Measurements from ENCODE around the gene TDRD7.

DNA sequence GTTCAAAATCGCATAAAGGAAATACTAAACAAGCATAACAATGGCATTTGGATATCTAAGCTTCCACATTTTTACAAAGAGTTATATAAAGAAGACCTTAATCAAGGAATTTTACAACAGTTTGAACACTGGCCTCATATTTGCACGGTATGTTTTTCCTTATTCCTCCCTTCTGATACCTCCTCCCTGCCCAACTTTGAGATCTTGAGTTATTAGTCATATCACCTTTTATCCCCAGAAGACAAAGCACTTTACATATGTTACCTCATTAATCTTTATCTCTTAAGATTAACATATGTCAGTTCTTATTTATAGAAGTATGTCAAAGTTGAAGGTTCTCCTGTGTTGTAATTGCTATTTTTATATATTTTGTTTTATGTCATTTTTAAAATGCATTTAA, 29.8 kb downstream of the TDRD7 start:
- TF ChIP-seq, protein P1, sequence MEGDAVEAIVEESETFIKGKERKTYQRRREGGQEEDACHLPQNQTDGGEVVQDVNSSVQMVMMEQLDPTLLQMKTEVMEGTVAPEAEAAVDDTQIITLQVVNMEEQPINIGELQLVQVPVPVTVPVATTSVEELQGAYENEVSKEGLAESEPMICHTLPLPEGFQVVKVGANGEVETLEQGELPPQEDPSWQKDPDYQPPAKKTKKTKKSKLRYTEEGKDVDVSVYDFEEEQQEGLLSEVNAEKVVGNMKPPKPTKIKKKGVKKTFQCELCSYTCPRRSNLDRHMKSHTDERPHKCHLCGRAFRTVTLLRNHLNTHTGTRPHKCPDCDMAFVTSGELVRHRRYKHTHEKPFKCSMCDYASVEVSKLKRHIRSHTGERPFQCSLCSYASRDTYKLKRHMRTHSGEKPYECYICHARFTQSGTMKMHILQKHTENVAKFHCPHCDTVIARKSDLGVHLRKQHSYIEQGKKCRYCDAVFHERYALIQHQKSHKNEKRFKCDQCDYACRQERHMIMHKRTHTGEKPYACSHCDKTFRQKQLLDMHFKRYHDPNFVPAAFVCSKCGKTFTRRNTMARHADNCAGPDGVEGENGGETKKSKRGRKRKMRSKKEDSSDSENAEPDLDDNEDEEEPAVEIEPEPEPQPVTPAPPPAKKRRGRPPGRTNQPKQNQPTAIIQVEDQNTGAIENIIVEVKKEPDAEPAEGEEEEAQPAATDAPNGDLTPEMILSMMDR (IDR thresholded peaks at IDR 0.05): no peak
- TF ChIP-seq SMC3 (IDR thresholded peaks at IDR 0.05; ENCODE audit: low read depth, low read length) (no peak), SIN3A (IDR thresholded peaks at IDR 0.05; ENCODE audit: borderline replicate concordance, low read depth, low read length) (no peak), NFIC (IDR thresholded peaks at IDR 0.05; ENCODE audit: borderline replicate concordance) (no peak), POLR2AphosphoS5 (IDR thresholded peaks at IDR 0.05; ENCODE audit: low read depth, low read length) (no peak), RAD21 (IDR thresholded peaks at IDR 0.05; ENCODE audit: low read length) (no peak), TAF1 (IDR thresholded peaks at IDR 0.05; ENCODE audit: borderline replicate concordance, low read depth, low read length) (no peak), EP300 (IDR thresholded peaks at IDR 0.05; ENCODE audit: borderline replicate concordance in 1 of 2, low read depth in 1 of 2, low read length in 1 of 2) (no peak), RFX5 (IDR thresholded peaks at IDR 0.05; ENCODE audit: low read length) (no peak), MXI1 (IDR thresholded peaks at IDR 0.05; ENCODE audit: low read depth, low read length) (no peak), GABPA (IDR thresholded peaks at IDR 0.05; ENCODE audit: low read depth) (no peak)
- TF ChIP-seq, protein P2, sequence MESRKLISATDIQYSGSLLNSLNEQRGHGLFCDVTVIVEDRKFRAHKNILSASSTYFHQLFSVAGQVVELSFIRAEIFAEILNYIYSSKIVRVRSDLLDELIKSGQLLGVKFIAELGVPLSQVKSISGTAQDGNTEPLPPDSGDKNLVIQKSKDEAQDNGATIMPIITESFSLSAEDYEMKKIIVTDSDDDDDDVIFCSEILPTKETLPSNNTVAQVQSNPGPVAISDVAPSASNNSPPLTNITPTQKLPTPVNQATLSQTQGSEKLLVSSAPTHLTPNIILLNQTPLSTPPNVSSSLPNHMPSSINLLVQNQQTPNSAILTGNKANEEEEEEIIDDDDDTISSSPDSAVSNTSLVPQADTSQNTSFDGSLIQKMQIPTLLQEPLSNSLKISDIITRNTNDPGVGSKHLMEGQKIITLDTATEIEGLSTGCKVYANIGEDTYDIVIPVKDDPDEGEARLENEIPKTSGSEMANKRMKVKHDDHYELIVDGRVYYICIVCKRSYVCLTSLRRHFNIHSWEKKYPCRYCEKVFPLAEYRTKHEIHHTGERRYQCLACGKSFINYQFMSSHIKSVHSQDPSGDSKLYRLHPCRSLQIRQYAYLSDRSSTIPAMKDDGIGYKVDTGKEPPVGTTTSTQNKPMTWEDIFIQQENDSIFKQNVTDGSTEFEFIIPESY (IDR thresholded peaks at IDR 0.05; ENCODE audit: borderline replicate concordance, low read depth): no peak
- TF ChIP-seq, protein P3, sequence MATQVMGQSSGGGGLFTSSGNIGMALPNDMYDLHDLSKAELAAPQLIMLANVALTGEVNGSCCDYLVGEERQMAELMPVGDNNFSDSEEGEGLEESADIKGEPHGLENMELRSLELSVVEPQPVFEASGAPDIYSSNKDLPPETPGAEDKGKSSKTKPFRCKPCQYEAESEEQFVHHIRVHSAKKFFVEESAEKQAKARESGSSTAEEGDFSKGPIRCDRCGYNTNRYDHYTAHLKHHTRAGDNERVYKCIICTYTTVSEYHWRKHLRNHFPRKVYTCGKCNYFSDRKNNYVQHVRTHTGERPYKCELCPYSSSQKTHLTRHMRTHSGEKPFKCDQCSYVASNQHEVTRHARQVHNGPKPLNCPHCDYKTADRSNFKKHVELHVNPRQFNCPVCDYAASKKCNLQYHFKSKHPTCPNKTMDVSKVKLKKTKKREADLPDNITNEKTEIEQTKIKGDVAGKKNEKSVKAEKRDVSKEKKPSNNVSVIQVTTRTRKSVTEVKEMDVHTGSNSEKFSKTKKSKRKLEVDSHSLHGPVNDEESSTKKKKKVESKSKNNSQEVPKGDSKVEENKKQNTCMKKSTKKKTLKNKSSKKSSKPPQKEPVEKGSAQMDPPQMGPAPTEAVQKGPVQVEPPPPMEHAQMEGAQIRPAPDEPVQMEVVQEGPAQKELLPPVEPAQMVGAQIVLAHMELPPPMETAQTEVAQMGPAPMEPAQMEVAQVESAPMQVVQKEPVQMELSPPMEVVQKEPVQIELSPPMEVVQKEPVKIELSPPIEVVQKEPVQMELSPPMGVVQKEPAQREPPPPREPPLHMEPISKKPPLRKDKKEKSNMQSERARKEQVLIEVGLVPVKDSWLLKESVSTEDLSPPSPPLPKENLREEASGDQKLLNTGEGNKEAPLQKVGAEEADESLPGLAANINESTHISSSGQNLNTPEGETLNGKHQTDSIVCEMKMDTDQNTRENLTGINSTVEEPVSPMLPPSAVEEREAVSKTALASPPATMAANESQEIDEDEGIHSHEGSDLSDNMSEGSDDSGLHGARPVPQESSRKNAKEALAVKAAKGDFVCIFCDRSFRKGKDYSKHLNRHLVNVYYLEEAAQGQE (IDR thresholded peaks at IDR 0.05; ENCODE audit: low read depth, low read length): no peak

Data from SK-N-SH (cell line).